Mesothelial cell of epicardium (in vitro differentiated cells): ENCODE results near the gene GON4L. TPM values are rescaled to one million over a fixed set of nuclear protein-coding genes. Genes with fewer than 3 reads are reported as not detected.
"Not testable (repeated sequence)": the region's sequence is repeated elsewhere in the genome, so short reads cannot be mapped to it uniquely, and the experiment has no call there.

Experiments used
- DNase-seq, 2 experiments: peaks; one replicate each; pipeline ENCODE4 v3.0.0; 2021; ENCODE audit warnings: low spot score in 2 of 2; ENCODE audit not compliant: unreplicated experiment in 2 of 2
- H3K27ac Mint-ChIP-seq: 2 replicates; pipeline ENCODE4 v1.8.0; 2021; ENCODE audit warnings: mixed read lengths
- H3K27me3 Mint-ChIP-seq: 2 replicates; pipeline ENCODE4 v1.8.0; 2021; ENCODE audit warnings: low read depth, mixed read lengths
- H3K36me3 Mint-ChIP-seq: 2 replicates; pipeline ENCODE4 v1.8.0; 2021; ENCODE audit warnings: mixed read lengths
- H3K4me1 Mint-ChIP-seq: 2 replicates; pipeline ENCODE4 v1.8.0; 2021; ENCODE audit warnings: mixed read lengths
- H3K4me3 Mint-ChIP-seq: 2 replicates; pipeline ENCODE4 v1.8.0; 2021; ENCODE audit warnings: mild to moderate bottlenecking, moderate library complexity, mixed read lengths
- H3K9me3 Mint-ChIP-seq: 2 replicates; pipeline ENCODE4 v1.8.0; 2021; ENCODE audit warnings: mixed read lengths
- total RNA-seq: library from RNA; stranded (reverse); gene quantifications from 3 replicates; pipeline ENCODE4 v1.2.1, GENCODE V29; 2021
- TF ChIP-seq, protein P1 (sequence below): fragments of 200-600 bp; sonication (generic); IDR thresholded peaks from one replicate; pipeline ENCODE4 v1.5.0; 2021; ENCODE audit warnings: antibody characterized with exemption; ENCODE audit not compliant: unreplicated experiment

Gene GON4L
- total RNA-seq, 1 donor from 2014 or later: 70.1 TPM

- Mint-ChIP-seq H3K27me3 (no peaks in the 10 kb centered on the region), H3K9me3 (no peaks in the 10 kb centered on the region), H3K4me3 (no peak overlapping the region), H3K36me3 (peaks cover 21% of the 10 kb centered on the region), H3K4me1 (no peaks in the 10 kb centered on the region), H3K27ac (no peak overlapping the region)
- DNase-seq: no peak
- TF ChIP-seq, protein P1, sequence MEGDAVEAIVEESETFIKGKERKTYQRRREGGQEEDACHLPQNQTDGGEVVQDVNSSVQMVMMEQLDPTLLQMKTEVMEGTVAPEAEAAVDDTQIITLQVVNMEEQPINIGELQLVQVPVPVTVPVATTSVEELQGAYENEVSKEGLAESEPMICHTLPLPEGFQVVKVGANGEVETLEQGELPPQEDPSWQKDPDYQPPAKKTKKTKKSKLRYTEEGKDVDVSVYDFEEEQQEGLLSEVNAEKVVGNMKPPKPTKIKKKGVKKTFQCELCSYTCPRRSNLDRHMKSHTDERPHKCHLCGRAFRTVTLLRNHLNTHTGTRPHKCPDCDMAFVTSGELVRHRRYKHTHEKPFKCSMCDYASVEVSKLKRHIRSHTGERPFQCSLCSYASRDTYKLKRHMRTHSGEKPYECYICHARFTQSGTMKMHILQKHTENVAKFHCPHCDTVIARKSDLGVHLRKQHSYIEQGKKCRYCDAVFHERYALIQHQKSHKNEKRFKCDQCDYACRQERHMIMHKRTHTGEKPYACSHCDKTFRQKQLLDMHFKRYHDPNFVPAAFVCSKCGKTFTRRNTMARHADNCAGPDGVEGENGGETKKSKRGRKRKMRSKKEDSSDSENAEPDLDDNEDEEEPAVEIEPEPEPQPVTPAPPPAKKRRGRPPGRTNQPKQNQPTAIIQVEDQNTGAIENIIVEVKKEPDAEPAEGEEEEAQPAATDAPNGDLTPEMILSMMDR: no peak
Observed at GRCh38 chr1:155719703-155720102, 137.3 kb downstream of the GON4L start.

DNA sequence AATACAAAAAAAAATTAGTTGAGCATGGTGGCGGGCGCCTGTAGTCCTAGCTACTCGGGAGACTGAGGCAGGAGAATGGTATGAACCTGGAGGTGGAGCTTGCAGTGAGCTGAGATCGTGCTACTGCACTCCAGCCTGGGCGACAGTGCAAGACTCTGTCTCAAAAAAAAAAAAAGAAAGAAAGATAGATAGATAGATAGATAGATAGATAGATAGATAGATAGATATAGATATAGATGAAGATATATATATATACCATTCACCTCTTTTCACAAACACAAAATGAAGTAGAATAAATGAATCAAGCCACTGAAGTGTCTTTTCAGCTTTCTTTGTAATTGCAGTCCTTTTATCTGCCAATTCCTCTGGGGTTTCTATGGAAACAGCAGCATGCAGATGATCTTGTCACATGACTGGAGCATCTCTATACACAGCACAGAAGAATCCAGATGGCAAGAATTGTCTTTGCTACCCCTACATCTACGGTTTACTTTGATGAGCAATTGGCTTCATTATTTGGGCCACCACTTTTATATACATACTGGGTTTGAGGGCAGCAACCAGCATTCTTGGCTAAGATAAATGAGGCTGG is 138.4 kb downstream of the GON4L start:
- H3K9me3 Mint-ChIP-seq, H3K4me3 Mint-ChIP-seq, H3K27me3 Mint-ChIP-seq, DNase-seq, H3K27ac Mint-ChIP-seq, H3K4me1 Mint-ChIP-seq: not testable (repeated sequence)
- peaks cover 24% of the 10 kb centered on the region for H3K36me3 Mint-ChIP-seq

- Mint-ChIP-seq H3K27me3 (no peaks in the 10 kb centered on the region), H3K4me1 (no peaks in the 10 kb centered on the region), H3K27ac (no peak overlapping the region), H3K4me3 (no peak overlapping the region), H3K9me3 (no peaks in the 10 kb centered on the region), H3K36me3 (peaks cover 30% of the 10 kb centered on the region)
- DNase-seq: no peak
- TF ChIP-seq, protein P1: no peak
Observed at GRCh38 chr1:155717041-155717440, 140.0 kb downstream of the GON4L start.

GRCh38 chr1:155715777-155716176 is 141.2 kb downstream of the GON4L start:
- Mint-ChIP-seq H3K27ac (no peak overlapping the region), H3K4me3 (no peak overlapping the region), H3K27me3 (no peaks in the 10 kb centered on the region), H3K4me1 (no peaks in the 10 kb centered on the region), H3K9me3 (no peaks in the 10 kb centered on the region), H3K36me3 (peaks cover 30% of the 10 kb centered on the region)
- TF ChIP-seq, protein P1: no peak
- DNase-seq: no peak

GRCh38 chr1:155715056-155715455 is 142.0 kb downstream of the GON4L start:
- peaks cover 34% of the 10 kb centered on the region for H3K36me3 Mint-ChIP-seq
- not testable (repeated sequence) for H3K4me1 Mint-ChIP-seq, H3K27ac Mint-ChIP-seq, H3K4me3 Mint-ChIP-seq, H3K27me3 Mint-ChIP-seq, DNase-seq, H3K9me3 Mint-ChIP-seq

DNA sequence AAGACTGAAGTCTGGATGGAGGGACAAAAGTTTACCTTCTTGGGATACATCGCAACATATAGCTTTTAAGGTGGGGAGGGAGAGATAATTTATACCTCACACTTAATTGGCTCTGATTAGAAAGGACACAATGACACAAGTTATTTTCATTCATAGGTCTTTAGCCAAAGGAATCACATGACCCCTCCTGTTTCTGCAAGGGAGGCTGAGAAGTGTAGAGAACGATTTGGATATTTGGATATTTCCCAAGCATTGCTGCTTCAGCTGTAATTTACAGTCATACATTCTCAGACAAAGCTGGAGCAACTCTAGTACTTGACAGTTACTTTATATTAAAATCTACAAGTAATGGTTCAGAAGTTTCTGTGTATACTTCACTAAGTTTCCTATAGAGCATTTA is 143.9 kb downstream of the GON4L start:
- H3K27me3 Mint-ChIP-seq: no peaks in the 10 kb centered on the region
- no peak for DNase-seq
- H3K4me1 Mint-ChIP-seq: no peaks in the 10 kb centered on the region
- peaks cover 44% of the 10 kb centered on the region for H3K36me3 Mint-ChIP-seq
- H3K4me3 Mint-ChIP-seq: no peak overlapping the region
- H3K9me3 Mint-ChIP-seq: peaks cover 3% of the 10 kb centered on the region
- TF ChIP-seq, protein P1: no peak
- H3K27ac Mint-ChIP-seq: no peak overlapping the region

- not testable (repeated sequence) for H3K4me3 Mint-ChIP-seq, H3K9me3 Mint-ChIP-seq, H3K27ac Mint-ChIP-seq, H3K4me1 Mint-ChIP-seq, DNase-seq, H3K27me3 Mint-ChIP-seq
- peaks cover 43% of the 10 kb centered on the region for H3K36me3 Mint-ChIP-seq
Observed at GRCh38 chr1:155712636-155713035, 144.4 kb downstream of the GON4L start.

- H3K27me3 Mint-ChIP-seq, H3K27ac Mint-ChIP-seq, H3K4me3 Mint-ChIP-seq, DNase-seq, H3K4me1 Mint-ChIP-seq, H3K9me3 Mint-ChIP-seq: not testable (repeated sequence)
- peaks cover 38% of the 10 kb centered on the region for H3K36me3 Mint-ChIP-seq
Observed at GRCh38 chr1:155711457-155711856, 145.6 kb downstream of the GON4L start.
